ENCODE measurements around the gene SLC25A24.
"Not testable (repeated sequence)": the region's sequence is repeated elsewhere in the genome, so short reads cannot be mapped to it uniquely, and the experiment has no call there.

The SLC25A24 gene

GRCh38 chr1:108182959-108183700, 17.0 kb downstream of the SLC25A24 start:
- no peak overlapping the region for H3K4me3 ChIP-seq (ENCODE audit: low read depth, low read length)
- TF ChIP-seq CTCF (IDR thresholded peaks at IDR 0.05; ENCODE audit: borderline replicate concordance, insufficient read depth, low read depth, low read length), result no peak

DNA sequence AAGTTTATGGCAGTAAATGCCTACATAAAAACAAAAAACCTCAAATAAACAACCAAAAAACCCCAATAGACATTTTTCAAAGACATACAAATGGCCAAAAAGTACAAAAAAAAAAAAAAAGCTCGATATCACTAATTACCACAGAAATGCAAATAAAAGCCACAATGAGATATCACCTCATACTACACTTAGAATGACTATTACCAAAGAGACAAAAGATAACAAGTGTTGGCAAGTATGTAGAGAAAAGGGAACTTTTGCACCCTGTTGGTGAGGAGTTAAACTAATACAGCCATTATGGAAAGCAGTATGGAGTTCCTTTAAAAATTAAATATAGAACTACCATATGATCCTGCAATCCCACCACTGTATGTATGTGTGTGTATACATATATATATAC, 21.1 kb downstream of the SLC25A24 start:
- no peak for TF ChIP-seq CTCF (IDR thresholded peaks at IDR 0.05; ENCODE audit: borderline replicate concordance, insufficient read depth, low read depth, low read length)
- no peak overlapping the region for H3K4me3 ChIP-seq (ENCODE audit: low read depth, low read length)

- not testable (repeated sequence) for H3K4me3 ChIP-seq (ENCODE audit: low read depth, low read length)
Measured at GRCh38 chr1:108162409-108162808, 37.7 kb downstream of the SLC25A24 start.

- H3K4me3 ChIP-seq (ENCODE audit: low read depth, low read length), result not testable (repeated sequence)
Measured at GRCh38 chr1:108159951-108160350, 40.2 kb downstream of the SLC25A24 start.

- no peak overlapping the region for H3K4me3 ChIP-seq (ENCODE audit: low read depth, low read length)
- TF ChIP-seq CTCF (IDR thresholded peaks at IDR 0.05; ENCODE audit: borderline replicate concordance, insufficient read depth, low read depth, low read length), result no peak
Measured at GRCh38 chr1:108158893-108159453, 41.2 kb downstream of the SLC25A24 start.

DNA sequence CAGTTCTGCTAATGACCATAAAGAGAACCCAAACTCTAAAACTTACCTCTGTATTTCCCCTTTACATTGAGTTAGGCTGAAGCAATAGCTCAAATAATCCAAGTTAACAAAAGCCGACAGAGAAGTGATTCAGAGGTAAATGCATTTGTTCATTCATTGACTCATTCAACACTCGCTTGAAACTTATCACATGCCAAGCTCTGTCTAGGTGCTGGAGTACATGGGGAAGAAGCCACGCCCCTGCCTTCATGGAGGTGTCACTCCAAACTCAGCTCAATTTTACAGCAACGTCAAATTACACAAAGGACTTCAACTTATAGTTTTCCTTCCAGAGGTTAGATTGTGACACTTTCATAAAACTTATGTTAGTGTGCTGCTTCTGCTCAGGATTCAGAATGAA, 45.8 kb downstream of the SLC25A24 start:
- H3K4me3 ChIP-seq (ENCODE audit: low read depth, low read length), result no peak overlapping the region
- TF ChIP-seq CTCF (IDR thresholded peaks at IDR 0.05; ENCODE audit: borderline replicate concordance, insufficient read depth, low read depth, low read length), result no peak

DNA sequence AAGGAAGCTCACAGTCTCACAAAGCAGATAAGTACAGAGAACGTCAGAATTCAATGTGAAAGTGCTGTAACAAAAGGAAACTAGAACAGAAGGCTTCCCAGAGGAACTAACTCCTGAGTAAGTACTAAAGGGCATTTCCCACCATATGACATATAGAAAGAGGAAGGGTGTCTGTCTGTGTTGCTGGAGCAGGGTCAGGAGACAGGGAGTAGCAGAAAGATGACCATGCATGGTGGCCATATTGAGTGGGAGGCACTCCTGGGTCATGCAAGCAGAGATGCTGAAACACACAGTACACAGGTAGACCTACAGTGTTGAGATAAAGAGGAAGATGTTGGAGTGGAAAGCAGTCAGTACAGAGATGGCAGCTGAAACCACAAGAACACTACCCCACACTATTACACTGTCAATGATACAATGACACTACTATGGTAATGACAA, 47.3 kb downstream of the SLC25A24 start:
- no peak for TF ChIP-seq CTCF (IDR thresholded peaks at IDR 0.05; ENCODE audit: borderline replicate concordance, insufficient read depth, low read depth, low read length)
- H3K4me3 ChIP-seq (ENCODE audit: low read depth, low read length), result no peak overlapping the region

DNA sequence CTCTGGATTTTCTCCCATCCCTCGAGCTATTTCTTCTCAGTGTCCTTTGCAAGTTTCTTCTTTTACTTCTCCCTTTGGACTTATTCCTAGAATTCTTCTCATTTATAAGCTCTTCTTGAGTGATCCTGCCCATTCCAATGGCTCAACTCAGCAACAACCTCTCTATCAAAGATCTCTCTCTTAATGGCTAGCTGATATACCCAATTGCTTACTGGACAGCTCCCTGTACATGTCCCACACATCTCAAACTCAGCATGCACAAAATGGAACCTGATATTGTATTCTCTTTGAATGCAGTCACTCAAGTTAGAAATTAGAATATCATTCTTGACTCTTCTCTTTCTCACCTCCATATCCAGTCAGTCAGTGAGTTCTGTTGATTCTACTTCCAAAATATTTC, 48.6 kb downstream of the SLC25A24 start:
- H3K4me3 ChIP-seq (ENCODE audit: low read depth, low read length), result no peak overlapping the region
- TF ChIP-seq CTCF (IDR thresholded peaks at IDR 0.05; ENCODE audit: borderline replicate concordance, insufficient read depth, low read depth, low read length), result no peak
